ENCODE results near the gene VAMP2.

The VAMP2 gene

GRCh38 chr17:8120520-8121406 lies 42.0 kb downstream of the VAMP2 start (continued):
- TF ChIP-seq ZNF266 (tag by site-specific recombination; IDR thresholded peaks at IDR 0.05; ENCODE audit: low read depth) (no peak), ZNF629 (tag by site-specific recombination; IDR thresholded peaks at IDR 0.05) (peak; percentile 69; the same call in 1 of the 2 replicates), ZIC2 (tag by site-specific recombination; IDR thresholded peaks at IDR 0.05) (0 out of 2 replicates have a peak, but pooled peaks have one; percentile 5), ZNF549 (tag by site-specific recombination; IDR thresholded peaks at IDR 0.05) (no peak), MEIS1 (CRISPR knock-in tag; IDR thresholded peaks at IDR 0.05; ENCODE audit: borderline replicate concordance) (no peak), ZNF488 (tag by site-specific recombination; IDR thresholded peaks at IDR 0.05) (no peak), ZNF221 (tag by site-specific recombination; IDR thresholded peaks at IDR 0.05; ENCODE audit: borderline replicate concordance) (0 out of 2 replicates have a peak, but pooled peaks have one; percentile 17), ZBTB1 (tag by site-specific recombination; IDR thresholded peaks at IDR 0.05) (no peak), KLF9 (tag by site-specific recombination; IDR thresholded peaks at IDR 0.05; ENCODE audit: low read depth) (peak; percentile 93), ZSCAN16 (tag by site-specific recombination; IDR thresholded peaks at IDR 0.05) (no peak), ZNF132 (tag by site-specific recombination; IDR thresholded peaks at IDR 0.05; ENCODE audit: borderline replicate concordance) (no peak), ZBTB21 (tag by site-specific recombination; IDR thresholded peaks at IDR 0.05) (peak; percentile 74), REPIN1 (tag by site-specific recombination; IDR thresholded peaks at IDR 0.05; ENCODE audit: low read depth) (peak; percentile 57; the same call in 1 of the 2 replicates), GLIS1 (tag by site-specific recombination; IDR thresholded peaks at IDR 0.05) (peak; percentile 18; the same call in 1 of the 2 replicates), KLF10 (tag by site-specific recombination; IDR thresholded peaks at IDR 0.05) (peak; percentile 85; the same call in 1 of the 2 replicates), BCL6B (tag by site-specific recombination; IDR thresholded peaks at IDR 0.05) (no peak), ZNF768 (tag by site-specific recombination; IDR thresholded peaks at IDR 0.05) (peak; percentile 55; the same call in 1 of the 2 replicates), ZNF843 (tag by site-specific recombination; IDR thresholded peaks at IDR 0.05) (peak; percentile 65), PATZ1 (tag by site-specific recombination; IDR thresholded peaks at IDR 0.05) (peak; percentile 95), ZNF513 (tag by site-specific recombination; IDR thresholded peaks at IDR 0.05) (0 out of 2 replicates have a peak, but pooled peaks have one; percentile 29), ZNF555 (tag by site-specific recombination; conservative IDR thresholded peaks at IDR 0.05) (no peak), ZBTB17 (tag by site-specific recombination; IDR thresholded peaks at IDR 0.05) (peak; percentile 79), ZSCAN30 (tag by site-specific recombination; IDR thresholded peaks at IDR 0.05) (peak; percentile 65), GFI1B (tag by site-specific recombination; IDR thresholded peaks at IDR 0.05) (peak; percentile 69; the same call in 1 of the 2 replicates), ZBTB20 (tag by site-specific recombination; IDR thresholded peaks at IDR 0.05) (no peak; the same call in 1 of the 2 replicates), ZNF558 (tag by site-specific recombination; IDR thresholded peaks at IDR 0.05) (peak; percentile 52), GLI2 (tag by site-specific recombination; IDR thresholded peaks at IDR 0.05; ENCODE audit: borderline replicate concordance, low read depth) (no peak), ZNF518A (tag by site-specific recombination; conservative IDR thresholded peaks at IDR 0.05; ENCODE audit: low read depth) (0 out of 2 replicates have a peak, but pooled peaks have one; percentile 17), ZNF133 (tag by site-specific recombination; IDR thresholded peaks at IDR 0.05) (no peak)

All from HEK293 (cell line).